ENCODE data around the gene RALGAPA2.

RALGAPA2 gene

DNA sequence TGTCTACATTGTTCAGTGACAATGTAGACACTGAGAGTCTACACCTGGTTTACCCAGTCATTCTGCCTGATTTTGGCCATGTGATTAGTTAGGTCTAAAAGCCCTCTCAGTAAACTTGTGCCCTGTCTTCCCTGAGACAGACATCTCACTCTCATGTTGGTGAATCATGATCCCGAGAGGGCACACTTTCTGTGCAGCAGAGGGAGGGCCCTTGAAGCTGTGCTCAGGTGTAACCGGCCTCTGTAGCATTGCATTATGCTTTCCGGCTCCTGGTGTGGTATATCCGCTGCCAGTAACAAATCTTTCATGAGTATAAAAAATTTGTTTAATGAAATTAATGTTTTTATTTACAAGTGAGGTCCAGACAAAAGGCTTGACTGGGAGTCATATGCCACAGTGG, 85.0 kb downstream of the RALGAPA2 start:
- DNase-seq, result no peak

- DNase-seq, result no peak
These were observed 87.5 kb downstream of the RALGAPA2 start for GRCh38 chr20:20624914-20625313.

GRCh38 chr20:20621195-20621594, 91.2 kb downstream of the RALGAPA2 start:
- no peak for DNase-seq

DNA sequence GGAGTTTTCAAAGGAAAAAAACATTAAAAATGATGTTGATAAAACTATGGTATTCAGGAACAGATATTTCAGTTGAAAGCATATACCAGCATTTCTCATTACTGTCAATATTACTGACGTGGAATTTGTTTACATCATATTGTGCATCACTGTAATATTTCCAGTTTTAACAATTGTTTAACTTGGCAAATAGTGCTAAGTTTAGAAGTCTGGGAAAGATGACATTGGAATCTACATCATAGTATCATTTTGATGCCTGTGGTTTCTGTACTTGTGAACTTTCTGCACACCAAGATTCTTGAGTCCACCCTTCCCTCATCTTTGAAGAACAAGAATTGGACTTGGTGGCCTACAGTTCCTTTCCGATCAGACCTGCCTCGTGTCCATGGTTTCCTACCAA, 98.1 kb downstream of the RALGAPA2 start:
- no peak for DNase-seq

DNA sequence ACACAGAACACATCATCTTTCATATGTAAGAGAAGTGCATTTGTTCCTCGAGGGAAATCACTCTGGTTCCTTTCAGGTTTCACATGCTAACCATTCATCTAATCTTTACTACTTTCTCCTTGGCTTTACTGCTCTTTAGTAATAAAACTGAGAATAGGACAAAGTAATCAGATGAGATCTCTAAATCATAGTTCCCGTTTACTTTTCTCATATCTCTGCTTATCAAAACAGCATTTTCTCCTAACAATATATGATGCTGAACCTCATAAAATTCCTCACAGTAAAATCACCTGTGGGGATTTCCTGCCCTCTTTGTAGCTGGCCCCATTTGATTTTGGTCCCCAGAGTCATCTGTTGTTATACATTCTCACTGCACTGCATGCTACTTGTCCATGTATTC, 100.2 kb downstream of the RALGAPA2 start:
- no peak for DNase-seq

- DNase-seq, result peak; percentile 85
These were observed 101.3 kb downstream of the RALGAPA2 start for GRCh38 chr20:20611167-20611566.

DNA sequence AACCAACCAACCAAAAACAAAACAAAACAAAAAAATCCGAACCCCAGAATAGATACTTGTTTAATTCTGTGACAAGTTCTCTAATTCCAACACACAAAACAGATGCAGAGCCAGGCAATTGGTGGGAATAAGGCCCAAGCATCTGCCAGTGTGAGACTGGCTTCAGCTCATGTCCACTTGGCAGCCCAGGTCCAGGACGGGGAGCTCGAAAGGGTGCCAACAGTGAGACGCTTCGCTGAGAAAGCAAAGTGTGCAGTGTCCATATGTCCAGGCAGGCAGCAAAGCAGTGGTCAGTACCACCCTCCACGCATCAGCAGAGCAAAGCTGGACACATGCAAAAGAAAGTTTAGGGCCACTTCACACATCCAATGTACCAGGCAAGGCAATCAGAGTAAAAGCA, 102.9 kb downstream of the RALGAPA2 start:
- no peak for DNase-seq

GRCh38 chr20:20608641-20609040, 103.8 kb downstream of the RALGAPA2 start:
- no peak for DNase-seq

- no peak for DNase-seq
These were observed 104.4 kb downstream of the RALGAPA2 start for GRCh38 chr20:20608041-20608440.

- no peak for DNase-seq
These were observed 105.6 kb downstream of the RALGAPA2 start for GRCh38 chr20:20606881-20607280.

DNA sequence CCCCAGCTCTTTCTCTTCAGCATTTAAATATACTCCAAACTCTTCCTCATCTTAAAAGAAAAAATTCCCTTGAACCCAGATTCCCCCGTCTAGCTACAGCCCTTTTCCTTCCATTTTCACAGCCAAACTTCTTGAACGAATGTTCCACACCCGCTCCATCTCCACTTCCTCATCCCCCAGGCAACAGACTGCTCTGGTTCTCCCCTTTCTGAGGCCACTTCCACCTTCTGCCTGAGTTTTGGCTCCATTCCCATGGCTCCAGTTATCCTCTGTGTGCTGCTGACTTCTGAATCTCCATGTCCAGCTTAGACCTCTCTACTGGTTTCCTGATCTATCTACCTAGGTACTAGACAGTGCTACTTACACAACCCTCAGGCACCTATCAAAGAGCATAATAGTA, 106.4 kb downstream of the RALGAPA2 start:
- no peak for DNase-seq

GRCh38 chr20:20604907-20605306, 107.5 kb downstream of the RALGAPA2 start:
- no peak for DNase-seq

DNA sequence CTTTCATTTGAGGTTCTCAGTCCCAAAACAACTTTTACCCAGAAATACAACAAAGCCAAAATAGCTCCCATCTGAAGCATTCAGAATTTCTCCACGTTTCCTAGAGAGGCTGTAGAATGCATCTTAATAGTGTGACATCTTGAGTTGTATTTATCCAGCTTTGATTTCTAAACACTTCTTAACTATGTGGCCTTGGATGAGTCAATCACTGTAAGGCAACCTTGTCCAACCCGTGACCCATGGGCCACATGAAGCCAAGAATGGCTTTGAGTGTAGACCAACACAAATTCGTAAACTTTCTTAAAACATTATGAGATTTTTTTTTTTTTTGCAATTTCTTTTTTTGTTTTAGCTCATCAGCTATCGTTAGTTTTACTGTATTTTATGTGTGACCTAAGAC, 108.1 kb downstream of the RALGAPA2 start:
- no peak for DNase-seq

DNA sequence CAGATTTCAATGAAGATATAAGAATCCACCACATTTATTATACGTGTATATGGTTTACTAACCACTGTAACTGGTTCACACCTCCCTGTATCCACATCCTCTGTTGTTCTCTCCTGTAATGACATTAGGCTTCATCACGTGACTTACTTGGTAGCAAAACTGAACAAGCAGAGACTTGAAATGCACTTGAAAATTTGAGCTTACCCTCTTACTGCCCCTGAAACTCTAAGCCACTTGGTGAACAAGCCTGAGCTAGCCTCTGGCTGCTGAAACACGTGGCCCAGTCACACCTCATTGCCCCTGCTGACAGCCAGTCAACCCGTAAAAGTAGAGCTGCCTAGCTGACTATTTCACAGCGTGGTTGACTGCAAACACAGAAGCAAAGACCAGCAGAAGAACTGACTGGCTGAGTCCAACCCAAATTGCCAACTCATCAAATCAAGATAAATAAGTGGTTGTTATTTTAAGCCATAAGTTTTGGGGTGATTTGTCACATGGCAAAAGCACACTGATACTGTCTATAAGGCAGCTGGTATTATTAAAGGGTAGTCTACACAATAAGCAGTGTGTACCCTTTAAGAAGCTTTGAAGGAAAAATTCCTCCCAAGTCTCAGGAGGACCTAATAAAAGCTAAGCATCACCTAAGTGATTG, 109.0 kb downstream of the RALGAPA2 start:
- DNase-seq, result peak; percentile 98

DNA sequence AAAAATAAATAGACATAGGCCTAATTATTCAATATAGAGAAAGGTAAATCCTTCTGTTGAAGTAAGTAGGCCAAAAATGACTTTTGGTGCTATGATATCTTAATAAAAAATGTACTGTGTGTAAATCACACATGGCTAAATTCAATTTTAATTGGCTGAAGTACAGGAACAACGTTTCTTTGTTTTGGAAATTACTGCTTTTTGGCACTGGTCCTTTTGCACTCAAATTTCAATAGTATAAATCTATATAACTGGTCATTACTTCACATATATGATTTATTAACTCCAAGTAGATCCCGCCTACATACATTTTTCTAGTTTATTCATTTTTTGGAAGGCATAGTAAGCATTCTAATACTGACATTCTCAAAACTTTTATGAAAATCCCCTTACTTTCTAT, 114.5 kb downstream of the RALGAPA2 start:
- peak; percentile 7 for DNase-seq

GRCh38 chr20:20594171-20594530, 118.3 kb downstream of the RALGAPA2 start:
- peak; percentile 74 for DNase-seq

DNA sequence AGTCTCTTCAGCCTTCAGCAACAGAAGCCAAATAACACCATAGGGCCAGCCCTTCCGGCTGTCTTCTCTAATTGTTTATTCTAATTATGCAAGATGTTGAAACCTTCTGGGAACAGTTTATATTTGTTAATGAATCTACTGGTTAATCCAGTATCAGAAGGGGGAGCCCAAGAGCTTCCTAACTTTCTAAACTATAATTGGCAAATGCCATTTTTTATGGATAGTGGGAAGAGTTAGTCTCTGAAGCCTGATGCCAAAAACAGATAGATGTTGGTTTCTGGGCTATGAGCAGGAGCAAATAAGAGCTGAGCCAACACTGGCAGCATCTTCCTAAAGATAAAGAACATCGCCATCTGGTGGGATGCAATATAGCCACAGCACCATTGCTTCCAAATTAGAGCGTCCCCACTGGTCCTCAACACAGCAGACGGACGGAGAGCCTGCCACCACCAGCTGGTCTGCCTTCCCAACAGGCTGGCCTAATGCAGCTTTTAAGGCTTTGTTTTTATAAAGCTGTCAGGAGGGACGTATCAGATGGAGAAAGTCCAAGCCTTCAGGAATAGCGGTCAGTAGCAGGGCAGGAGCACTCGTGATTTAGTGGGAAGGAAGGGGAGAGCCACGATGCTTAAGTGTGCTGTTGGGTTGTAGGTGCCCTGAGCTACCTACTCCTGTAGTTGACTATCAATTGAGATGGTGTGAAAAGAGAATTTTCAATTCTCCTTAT, 118.8 kb downstream of the RALGAPA2 start:
- peak; percentile 100 for DNase-seq

GRCh38 chr20:20585146-20585545, 127.3 kb downstream of the RALGAPA2 start:
- DNase-seq, result no peak

DNA sequence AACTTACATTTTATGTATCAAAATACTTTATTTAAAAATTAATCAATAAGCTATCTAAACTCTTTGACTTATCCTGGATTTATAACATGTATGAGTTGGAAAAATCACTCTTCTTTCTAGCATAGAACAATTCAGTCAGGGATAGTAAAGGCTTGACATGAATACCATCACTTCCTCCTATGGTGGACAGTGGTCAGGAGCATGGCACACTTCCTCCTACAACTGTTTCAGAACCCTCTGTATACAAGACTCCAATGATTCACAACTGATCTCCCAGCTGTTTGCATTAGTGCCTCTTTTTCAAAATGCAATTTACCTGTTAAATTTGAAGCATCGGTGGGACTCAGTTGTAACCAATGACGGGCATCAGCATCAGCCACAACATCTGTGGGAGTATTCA, 129.7 kb downstream of the RALGAPA2 start:
- DNase-seq, result no peak

DNA sequence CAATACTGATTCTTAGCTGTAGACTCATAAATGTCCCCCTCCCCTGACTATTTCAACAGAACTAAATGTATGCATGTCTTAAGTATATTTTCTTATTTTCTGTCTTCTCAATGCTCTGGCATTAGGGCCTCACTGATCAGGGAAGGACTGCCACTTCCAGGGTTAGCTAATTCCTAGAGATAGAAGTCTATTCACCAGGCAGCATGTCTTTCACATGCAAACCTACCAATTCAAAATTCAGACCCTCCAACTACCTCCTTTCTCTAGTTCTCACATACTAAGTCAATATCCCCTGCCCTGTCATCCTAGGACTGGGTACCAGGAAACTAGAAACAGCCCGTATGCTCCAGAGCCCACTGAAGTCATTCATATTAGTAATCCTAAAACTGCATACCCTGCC, 132.3 kb downstream of the RALGAPA2 start:
- DNase-seq, result no peak

DNA sequence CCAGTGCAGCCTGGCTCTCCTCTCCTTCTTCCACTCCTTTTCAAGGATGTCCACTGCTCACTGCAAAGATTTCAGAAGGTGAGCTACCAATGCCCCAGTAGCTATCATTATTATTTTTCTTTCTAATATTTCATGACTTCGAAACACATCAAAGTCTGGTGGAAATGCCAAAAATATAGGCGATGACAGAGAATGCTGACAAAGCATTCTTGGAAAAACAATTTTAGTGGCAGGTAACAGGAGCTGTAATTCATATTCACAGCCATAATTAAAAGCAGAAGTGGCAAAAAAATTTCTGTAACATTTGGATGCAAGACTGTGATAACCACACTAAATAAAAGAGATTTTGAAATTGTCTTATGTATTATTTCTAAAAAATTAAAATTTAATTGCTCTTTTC, 133.6 kb downstream of the RALGAPA2 start:
- no peak for DNase-seq

GRCh38 chr20:20573797-20574196, 138.6 kb downstream of the RALGAPA2 start:
- DNase-seq, result no peak

GRCh38 chr20:20571068-20571780, 141.2 kb downstream of the RALGAPA2 start:
- DNase-seq, result no peak

DNA sequence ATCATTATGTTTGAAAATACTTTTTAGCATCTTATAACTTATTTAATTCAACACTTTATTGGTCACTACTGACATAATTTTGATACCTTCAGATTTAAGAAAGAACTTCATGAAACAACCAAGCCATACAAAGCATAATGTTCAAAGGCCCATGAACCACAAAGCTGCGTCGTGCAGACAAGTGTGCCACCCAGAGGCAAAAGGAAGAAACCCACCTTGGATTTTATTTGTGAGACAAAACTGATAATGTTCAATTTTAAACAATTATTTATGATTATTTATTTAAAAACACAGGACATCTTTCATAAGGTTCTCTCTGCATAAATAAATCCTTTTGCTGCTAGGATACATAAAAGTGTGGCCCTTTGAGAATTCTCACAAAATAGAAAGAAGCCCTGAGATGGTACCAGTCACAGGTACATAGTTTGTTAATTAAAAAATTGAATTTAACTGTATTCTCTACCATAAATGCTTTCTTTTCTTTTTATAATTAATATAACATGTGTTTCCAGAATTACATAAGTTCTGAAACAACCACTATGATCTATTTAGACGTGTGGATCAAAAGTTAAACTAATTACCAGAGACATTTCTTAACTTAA, 143.7 kb downstream of the RALGAPA2 start:
- peak; percentile 59 for DNase-seq
